HCT116 (cell line): ENCODE data around the gene CSNK2A1. TPM values are rescaled to one million over a fixed set of nuclear protein-coding genes. Genes with fewer than 3 reads are reported as not detected.

Source experiments
- ATAC-seq: fragments of 200-7000 bp; cut with Tn5 transposase; 2 replicates; pipeline ENCODE4 v1.9.1; 2020; ENCODE audit warnings: mild to moderate bottlenecking, moderate library complexity
- BruUV-seq: library from RNA; stranded (reverse); fragments of 400-500 nt; replicated peaks from 2 replicates; lab custom pipeline; 2021; lab: Mats Ljungman, UMichigan
- CTCF ChIA-PET: fragments of 300-600 bp; sonication (Branson Sonifier 250); formaldehyde crosslinking; loops from one replicate; lab custom pipeline; 2021; ENCODE audit warnings: antibody characterized with exemption; lab: Charles Lee
- POLR2A ChIA-PET: fragments of 300-600, 350-600 bp; sonication (Branson Sonifier 250); formaldehyde crosslinking; loops from one replicate; lab custom pipeline; 2021; ENCODE audit warnings: antibody characterized with exemption; lab: Charles Lee
- RAD21 ChIA-PET, 2 experiments: fragments of 300-600 bp; sonication (Branson Sonifier 250); formaldehyde crosslinking; loops; one replicate each; lab custom pipeline; 2023; ENCODE audit warnings: low total read pairs in 2 of 2; ENCODE audit not compliant: uncharacterized antibody in 2 of 2, unreplicated experiment in 2 of 2, low non-redundant PET in 1 of 2; lab: Charles Lee
- DNase-seq: peaks from one replicate; pipeline ENCODE4 v3.0.0-alpha.2; 2010; ENCODE audit warnings: low read depth, low spot score
- H2AFZ ChIP-seq: fragments of 200-600 bp; shearing (Covaris generic), sonication (generic); 2 replicates; pipeline ENCODE4 v1.6.1; 2017; ENCODE audit warnings: low read depth, mixed run types, mixed read lengths, antibody characterized with exemption, low read length; ENCODE audit not compliant: poor library complexity, severe bottlenecking
- H3K27ac ChIP-seq: 2 replicates; pipeline ENCODE4 v1.5.1; 2012; ENCODE audit warnings: low read depth, low read length
- H3K27me3 ChIP-seq: fragments of 200-600 bp; sonication (generic); 2 replicates; pipeline ENCODE4 v1.6.1; 2016; ENCODE audit warnings: mixed run types, low read length, mixed read lengths; ENCODE audit not compliant: insufficient read depth
- H3K36me3 ChIP-seq, 2 experiments: fragments of 200-500 bp in 1 of 2; fragments of 200-600 bp in 1 of 2; sonication (Bioruptor generic) in 1 of 2; sonication (generic) in 1 of 2; 2 replicates each; pipeline versions ENCODE4 v1.5.1 to v1.6.1; 2014 to 2016; ENCODE audit warnings: low read length in 2 of 2, inconsistent platforms in 1 of 2, mixed read lengths in 1 of 2, mixed run types in 1 of 2; ENCODE audit not compliant: insufficient read depth in 2 of 2, control insufficient read depth in 1 of 2
- H3K4me1 ChIP-seq, 2 experiments: fragments of 200-600 bp in 1 of 2; sonication (generic) in 1 of 2; 2 replicates each; pipeline versions ENCODE4 v1.5.1 to v1.6.1; 2012 to 2017; ENCODE audit warnings: low read length in 2 of 2, inconsistent platforms in 1 of 2, mild to moderate bottlenecking in 1 of 2, mixed read lengths in 1 of 2, mixed run types in 1 of 2, moderate library complexity in 1 of 2; ENCODE audit not compliant: insufficient read depth in 2 of 2, control insufficient read depth in 1 of 2
- H3K4me2 ChIP-seq: fragments of 200-600 bp; sonication (generic); 2 replicates; pipeline ENCODE4 v1.6.1; 2017; ENCODE audit warnings: mixed run types, low read length, mixed read lengths
- H3K4me3 ChIP-seq, 2 experiments: fragments of 200-600 bp in 1 of 2; sonication (generic) in 1 of 2; replicated peaks in 1 of 2; 2 replicates each; pipeline ENCODE4 v1.5.1; 2011 to 2016; ENCODE audit warnings: low read length in 2 of 2, control low read depth in 1 of 2, low read depth in 1 of 2, mild to moderate bottlenecking in 1 of 2, mixed read lengths in 1 of 2, mixed run types in 1 of 2
- H3K79me2 ChIP-seq: fragments of 200-600 bp; sonication (generic); 2 replicates; pipeline ENCODE4 v1.6.1; 2017; ENCODE audit warnings: mild to moderate bottlenecking, mixed run types, low read length, moderate library complexity, mixed read lengths; ENCODE audit not compliant: insufficient read depth
- H3K9ac ChIP-seq: fragments of 200-600 bp; sonication (generic); 2 replicates; pipeline ENCODE4 v1.6.1; 2016; ENCODE audit warnings: low read length, mixed read lengths
- H3K9me2 ChIP-seq: fragments of 200-600 bp; sonication (generic), shearing (Covaris generic); 2 replicates; pipeline ENCODE4 v1.6.1; 2017; ENCODE audit warnings: mixed run types, mild to moderate bottlenecking, moderate library complexity; ENCODE audit not compliant: insufficient read depth
- H3K9me3 ChIP-seq, 2 experiments: fragments of 200-500 bp in 1 of 2; fragments of 200-600 bp in 1 of 2; sonication (Bioruptor generic) in 1 of 2; sonication (generic) in 1 of 2; 2 replicates each; pipeline ENCODE4 v1.6.1; 2014 to 2017; ENCODE audit warnings: low read length in 2 of 2, mixed read lengths in 2 of 2, inconsistent platforms in 1 of 2, low read depth in 1 of 2, mild to moderate bottlenecking in 1 of 2, mixed run types in 1 of 2, moderate library complexity in 1 of 2; ENCODE audit not compliant: control insufficient read depth in 1 of 2, insufficient read depth in 1 of 2
- H4K20me1 ChIP-seq: fragments of 200-600 bp; sonication (generic), shearing (Covaris generic); 2 replicates; pipeline ENCODE4 v1.6.1; 2017; ENCODE audit warnings: mixed run types, mild to moderate bottlenecking, moderate library complexity; ENCODE audit not compliant: insufficient read depth
- CEBPB ChIP-seq: IDR thresholded peaks from 2 replicates; pipeline ENCODE4 v1.6.1; 2012; ENCODE audit warnings: low read depth
- EGR1 ChIP-seq: IDR thresholded peaks from 2 replicates; pipeline ENCODE4 v1.6.1; 2012; ENCODE audit warnings: low read depth
- ELF1 ChIP-seq: IDR thresholded peaks from 2 replicates; pipeline ENCODE4 v1.6.1; 2012; ENCODE audit warnings: low read depth, borderline replicate concordance
- FOSL1 ChIP-seq: IDR thresholded peaks from 2 replicates; pipeline ENCODE4 v1.6.1; 2012; ENCODE audit warnings: low read depth
- JUND ChIP-seq: IDR thresholded peaks from 2 replicates; pipeline ENCODE4 v1.6.1; 2012
- POLR2A ChIP-seq: IDR thresholded peaks from 2 replicates; pipeline ENCODE4 v1.7.0; 2011; ENCODE audit warnings: borderline replicate concordance; ENCODE audit not compliant: insufficient read depth, insufficient read length; ENCODE audit errors: extremely low read depth
- RAD21 ChIP-seq: IDR thresholded peaks from 2 replicates; pipeline ENCODE4 v1.6.1; 2012; ENCODE audit warnings: low read depth, mild to moderate bottlenecking
- REST ChIP-seq: IDR thresholded peaks from 2 replicates; pipeline ENCODE4 v1.6.1; 2012; ENCODE audit warnings: low read depth
- SRF ChIP-seq: IDR thresholded peaks from 2 replicates; pipeline ENCODE4 v1.6.1; 2012; ENCODE audit warnings: low read depth
- TCF7L2 ChIP-seq: IDR thresholded peaks from 2 replicates; pipeline ENCODE4 v1.7.0; 2011; ENCODE audit warnings: borderline replicate concordance, inconsistent platforms; ENCODE audit not compliant: insufficient read depth, insufficient read length; ENCODE audit errors: extremely low read depth
- ZBTB33 ChIP-seq: IDR thresholded peaks from 2 replicates; pipeline ENCODE4 v1.6.1; 2011; ENCODE audit warnings: mild to moderate bottlenecking, low read length, moderate library complexity; ENCODE audit not compliant: insufficient replicate concordance; ENCODE audit errors: extremely low read depth
- ZFX ChIP-seq: fragments of 450-650 bp; IDR thresholded peaks from 2 replicates; pipeline ENCODE4 v1.6.1; 2017
- ZNF274 ChIP-seq: fragments of 200-500 bp; sonication (Bioruptor generic); IDR thresholded peaks from 2 replicates; pipeline ENCODE4 v1.6.1; 2014; ENCODE audit warnings: mild to moderate bottlenecking, low read depth, low read length, inconsistent platforms
- intact Hi-C: fragments of 100-400 bp; cut with micrococcal nuclease; formaldehyde crosslinking; loops from 2 replicates; pipeline ENCODE4 v1.10.0; 2022
- total RNA-seq: library from RNA; stranded (reverse); gene quantifications from one replicate; pipeline ENCODE4 v1.2.1, GENCODE V29; 2021; ENCODE audit not compliant: unreplicated experiment
- TF ChIP-seq, protein P1 (sequence below), 3 experiments: fragments of 200-600 bp in 1 of 3; sonication (generic) in 1 of 3; IDR thresholded peaks in 2 of 3; conservative IDR thresholded peaks in 1 of 3; 2 replicates each; pipeline ENCODE4 v1.5.1; 2012 to 2017; ENCODE audit warnings: low read depth in 2 of 3, low read length in 2 of 3, antibody characterized with exemption in 1 of 3, borderline replicate concordance in 1 of 3, control low read depth in 1 of 3, mild to moderate bottlenecking in 1 of 3, mixed read lengths in 1 of 3, mixed run types in 1 of 3, moderate library complexity in 1 of 3; ENCODE audit not compliant: insufficient read depth in 1 of 3
- TF ChIP-seq, protein P2 (sequence below): IDR thresholded peaks from 2 replicates; pipeline ENCODE4 v1.6.1; 2012

CSNK2A1 gene
- total RNA-seq, 1 experiment from 2014 or later = 284 TPM

DNA sequence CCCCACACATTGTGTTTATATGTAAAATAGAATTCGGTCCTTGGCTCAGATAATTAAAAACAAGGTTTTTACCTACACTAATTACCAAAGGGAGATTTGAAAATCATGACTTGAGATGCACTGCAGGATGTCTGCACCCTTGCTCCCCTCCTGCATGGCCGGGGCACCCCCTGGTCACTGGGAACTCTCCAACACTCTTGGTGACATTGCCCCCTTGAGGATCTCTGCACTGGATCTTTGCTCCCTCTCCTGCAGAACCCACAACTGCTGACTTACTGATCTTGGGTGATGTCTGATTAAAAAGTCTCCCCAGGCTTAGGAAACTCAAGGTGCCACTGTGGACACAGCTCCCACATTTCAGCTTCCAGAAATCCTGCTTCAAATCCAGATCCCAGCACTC lies 17.1 kb upstream of the CSNK2A1 start:
- H4K20me1 ChIP-seq = no peaks in the 10 kb centered on the region
- no peak overlapping the region for H3K27ac ChIP-seq
- H3K36me3 ChIP-seq = no peaks in the 10 kb centered on the region
- no peak overlapping the region for H3K4me3 ChIP-seq
- BruUV-seq = no TSS peak
- intact Hi-C loops = loop anchor here (1.0 to 10.0 kb wide), 5 partner anchors 85 to 394 kb away; partner anchors contain the start of gene SLC52A3
- no peaks in the 10 kb centered on the region for H3K9me2 ChIP-seq
- H3K27me3 ChIP-seq = no peaks in the 10 kb centered on the region
- DNase-seq (no peak), ATAC-seq (no peak)
- H3K4me1 ChIP-seq = peaks cover 0 to 8% of the 10 kb centered on the region in 2 experiments; a peak in 2 of 4 replicates
- no peak overlapping the region for H3K4me2 ChIP-seq
- ChIA-PET CTCF (interaction anchor here (1.2 to 3.9 kb wide), 5 partner anchors 11 to 208 kb away, joined by 4 to 29 read pairs (median 10); partner anchors contain the start of gene SLC52A3), RAD21 (interaction anchor here (1.0 kb wide), 2 partner anchors 84 to 85 kb away, joined by 4 to 6 read pairs; no protein-coding TSS in a partner anchor), POLR2A (interaction anchor here (0.8 kb wide), 1 partner anchor 85 kb away, joined by 3 read pairs; no protein-coding TSS in a partner anchor)
- no peak overlapping the region for H2AFZ ChIP-seq
- no peak overlapping the region for H3K9ac ChIP-seq
- H3K79me2 ChIP-seq = no peaks in the 10 kb centered on the region
- TF ChIP-seq JUND (no peak), ZFX (no peak), ELF1 (no peak), TCF7L2 (no peak), RAD21 (peak; percentile 47; the same call in 1 of the 2 replicates), EGR1 (no peak), SRF (no peak), POLR2A (no peak), CEBPB (no peak), ZNF274 (no peak), ZBTB33 (no peak), REST (no peak), FOSL1 (no peak)
- TF ChIP-seq, protein P1, sequence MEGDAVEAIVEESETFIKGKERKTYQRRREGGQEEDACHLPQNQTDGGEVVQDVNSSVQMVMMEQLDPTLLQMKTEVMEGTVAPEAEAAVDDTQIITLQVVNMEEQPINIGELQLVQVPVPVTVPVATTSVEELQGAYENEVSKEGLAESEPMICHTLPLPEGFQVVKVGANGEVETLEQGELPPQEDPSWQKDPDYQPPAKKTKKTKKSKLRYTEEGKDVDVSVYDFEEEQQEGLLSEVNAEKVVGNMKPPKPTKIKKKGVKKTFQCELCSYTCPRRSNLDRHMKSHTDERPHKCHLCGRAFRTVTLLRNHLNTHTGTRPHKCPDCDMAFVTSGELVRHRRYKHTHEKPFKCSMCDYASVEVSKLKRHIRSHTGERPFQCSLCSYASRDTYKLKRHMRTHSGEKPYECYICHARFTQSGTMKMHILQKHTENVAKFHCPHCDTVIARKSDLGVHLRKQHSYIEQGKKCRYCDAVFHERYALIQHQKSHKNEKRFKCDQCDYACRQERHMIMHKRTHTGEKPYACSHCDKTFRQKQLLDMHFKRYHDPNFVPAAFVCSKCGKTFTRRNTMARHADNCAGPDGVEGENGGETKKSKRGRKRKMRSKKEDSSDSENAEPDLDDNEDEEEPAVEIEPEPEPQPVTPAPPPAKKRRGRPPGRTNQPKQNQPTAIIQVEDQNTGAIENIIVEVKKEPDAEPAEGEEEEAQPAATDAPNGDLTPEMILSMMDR (IDR thresholded peaks at IDR 0.05 in 2 of 3, conservative IDR thresholded peaks at IDR 0.05 in 1 of 3; ENCODE audit: borderline replicate concordance in 1 of 3, insufficient read depth in 1 of 3, low read depth in 2 of 3, low read length in 2 of 3) = peak in 2 of 3 experiments; percentile 8 to 29; a peak in 2 of 6 replicates
- TF ChIP-seq, protein P2, sequence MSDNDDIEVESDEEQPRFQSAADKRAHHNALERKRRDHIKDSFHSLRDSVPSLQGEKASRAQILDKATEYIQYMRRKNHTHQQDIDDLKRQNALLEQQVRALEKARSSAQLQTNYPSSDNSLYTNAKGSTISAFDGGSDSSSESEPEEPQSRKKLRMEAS = no peak
- TF ChIP-seq, all 23 proteins: peak for 2
- no peaks in the 10 kb centered on the region for H3K9me3 ChIP-seq
